ENCODE data around the gene AQP1. TPM values are rescaled to one million over a fixed set of nuclear protein-coding genes. Genes with fewer than 3 reads are reported as not detected.

The AQP1 gene
- polyA plus RNA-seq, 3 donors, result 0.03 TPM; not detected in 2

- no peaks in the 10 kb centered on the region for H3K4me1 ChIP-seq (ENCODE audit: control insufficient read depth in 1 of 2, insufficient read depth in 2 of 2, low read length in 2 of 2)
- intact Hi-C loops (cut with micrococcal nuclease), result no loop called here
- H3K27ac ChIP-seq (ENCODE audit: low read depth in 1 of 2, low read length in 2 of 2), result no peak overlapping the region
- peaks cover 0 to 3% (median 1%) of the 10 kb centered on the region in 3 donors for H3K27me3 Mint-ChIP-seq (ENCODE audit: low read depth in 3 of 3)
- no peak for TF ChIP-seq CTCF (IDR thresholded peaks at IDR 0.05)
- no peak overlapping the region for H2AFZ ChIP-seq (ENCODE audit: insufficient read depth, low read depth, low read length, poor library complexity, severe bottlenecking)
- no peaks in the 10 kb centered on the region for H3K4me1 Mint-ChIP-seq
- no peak overlapping the region for H3K27ac Mint-ChIP-seq
- H4K20me1 ChIP-seq (ENCODE audit: insufficient read depth, low read length), result no peaks in the 10 kb centered on the region
- no peaks in the 10 kb centered on the region for H3K36me3 Mint-ChIP-seq
- WGBS (ENCODE audit: insufficient coverage), result 80% methylated on average over 6 of the region's 8 CpGs
- no peaks in the 10 kb centered on the region for H3K9me3 Mint-ChIP-seq
- H3K4me2 ChIP-seq (replicated peaks; ENCODE audit: extremely low read depth, low read length, poor library complexity, severe bottlenecking), result no peak overlapping the region
- no peak for DNase-seq
- H3K9ac ChIP-seq (ENCODE audit: insufficient read depth, low read length, poor library complexity, severe bottlenecking), result no peak overlapping the region
- H3K4me3 Mint-ChIP-seq, result no peak overlapping the region
- no peak overlapping the region for H3K4me3 ChIP-seq (replicated peaks in 1 of 3; ENCODE audit: low read depth in 2 of 3, low read length in 3 of 3)
- no peaks in the 10 kb centered on the region for H3K36me3 ChIP-seq (replicated peaks in 1 of 2; ENCODE audit: control insufficient read depth in 1 of 2, insufficient read depth in 2 of 2, low read length in 2 of 2)
- H3K9me3 ChIP-seq (replicated peaks in 1 of 2; ENCODE audit: control insufficient read depth in 1 of 2, insufficient read depth in 1 of 2, low read length in 2 of 2), result no peaks in the 10 kb centered on the region
- H3K79me2 ChIP-seq (ENCODE audit: insufficient read depth, low read length), result no peaks in the 10 kb centered on the region
- H3K27me3 ChIP-seq (ENCODE audit: control insufficient read depth in 2 of 2, insufficient read depth in 2 of 2, low read length in 2 of 2), result no peaks in the 10 kb centered on the region
These were observed 8.5 kb upstream of the AQP1 start for GRCh38 chr7:30903146-30903545.

GRCh38 chr7:30904561-30904960, 7.1 kb upstream of the AQP1 start:
- no peak overlapping the region for H3K4me3 Mint-ChIP-seq
- H3K27ac Mint-ChIP-seq, result no peak overlapping the region
- H3K36me3 Mint-ChIP-seq, result no peaks in the 10 kb centered on the region
- WGBS (ENCODE audit: insufficient coverage), result 94% methylated on average over 6 of the region's 9 CpGs
- no peak for DNase-seq
- H3K27me3 Mint-ChIP-seq (ENCODE audit: low read depth in 3 of 3), result peaks cover 0 to 3% (median 1%) of the 10 kb centered on the region in 3 donors
- Histone ChIP-seq H3K4me1 (ENCODE audit: control insufficient read depth in 1 of 2, insufficient read depth in 2 of 2, low read length in 2 of 2) (no peaks in the 10 kb centered on the region), H3K9ac (ENCODE audit: insufficient read depth, low read length, poor library complexity, severe bottlenecking) (no peak overlapping the region), H3K4me3 (replicated peaks in 1 of 3; ENCODE audit: low read depth in 2 of 3, low read length in 3 of 3) (no peak overlapping the region), H3K36me3 (replicated peaks in 1 of 2; ENCODE audit: control insufficient read depth in 1 of 2, insufficient read depth in 2 of 2, low read length in 2 of 2) (no peaks in the 10 kb centered on the region), H2AFZ (ENCODE audit: insufficient read depth, low read depth, low read length, poor library complexity, severe bottlenecking) (no peak overlapping the region), H3K4me2 (replicated peaks; ENCODE audit: extremely low read depth, low read length, poor library complexity, severe bottlenecking) (no peak overlapping the region), H3K9me3 (replicated peaks in 1 of 2; ENCODE audit: control insufficient read depth in 1 of 2, insufficient read depth in 1 of 2, low read length in 2 of 2) (no peaks in the 10 kb centered on the region), H4K20me1 (ENCODE audit: insufficient read depth, low read length) (no peaks in the 10 kb centered on the region), H3K79me2 (ENCODE audit: insufficient read depth, low read length) (no peaks in the 10 kb centered on the region), H3K27me3 (ENCODE audit: control insufficient read depth in 2 of 2, insufficient read depth in 2 of 2, low read length in 2 of 2) (no peaks in the 10 kb centered on the region), H3K27ac (ENCODE audit: low read depth in 1 of 2, low read length in 2 of 2) (no peak overlapping the region)
- no peaks in the 10 kb centered on the region for H3K4me1 Mint-ChIP-seq
- TF ChIP-seq CTCF (IDR thresholded peaks at IDR 0.05), result no peak
- intact Hi-C loops (cut with micrococcal nuclease), result no loop called here
- H3K9me3 Mint-ChIP-seq, result no peaks in the 10 kb centered on the region

Measured in CD14-positive monocyte (primary cell).